HG02840 (cell line): ENCODE data around the gene CCDC197.

Experiments
- ATAC-seq: cut with Tn5 transposase; IDR thresholded peaks from one replicate; pipeline ENCODE4 v1.9.1; 2021; ENCODE audit warnings: mild to moderate bottlenecking, moderate library complexity, moderate number of reproducible peaks; ENCODE audit not compliant: unreplicated experiment, low FRiP score

Gene CCDC197

GRCh38 chr14:93997916-93998870 lies 1.1 kb downstream of the CCDC197 start:
- ATAC-seq, result no peak

- ATAC-seq, result no peak
Measured at GRCh38 chr14:93998871-93999403, 1.8 kb downstream of the CCDC197 start.

GRCh38 chr14:93999573-93999972 lies 2.5 kb downstream of the CCDC197 start:
- no peak for ATAC-seq

- ATAC-seq, result no peak
Measured at GRCh38 chr14:94000267-94000666, 3.2 kb downstream of the CCDC197 start.

GRCh38 chr14:94001016-94001415 lies 3.9 kb downstream of the CCDC197 start:
- ATAC-seq, result no peak

- ATAC-seq, result no peak
Measured at GRCh38 chr14:94001501-94002396, 4.6 kb downstream of the CCDC197 start.

- no peak for ATAC-seq
Measured at GRCh38 chr14:94003397-94003796, 6.3 kb downstream of the CCDC197 start.

- no peak for ATAC-seq
Measured at GRCh38 chr14:94004015-94004414, 6.9 kb downstream of the CCDC197 start.

- ATAC-seq, result no peak
Measured at GRCh38 chr14:94005324-94006073, 8.4 kb downstream of the CCDC197 start.

- no peak for ATAC-seq
Measured at GRCh38 chr14:94008234-94008633, 11.1 kb downstream of the CCDC197 start.

GRCh38 chr14:94009767-94010166 lies 12.7 kb downstream of the CCDC197 start:
- no peak for ATAC-seq

- no peak for ATAC-seq
Measured at GRCh38 chr14:94010625-94011024, 13.5 kb downstream of the CCDC197 start.

- no peak for ATAC-seq
Measured at GRCh38 chr14:94011795-94012194, 14.7 kb downstream of the CCDC197 start.

GRCh38 chr14:94014382-94014781 lies 17.3 kb downstream of the CCDC197 start:
- no peak for ATAC-seq

GRCh38 chr14:94015223-94015622 lies 18.1 kb downstream of the CCDC197 start:
- no peak for ATAC-seq

GRCh38 chr14:94016446-94016976 lies 19.4 kb downstream of the CCDC197 start:
- no peak for ATAC-seq

- ATAC-seq, result no peak
Measured at GRCh38 chr14:94018308-94018707, 21.2 kb downstream of the CCDC197 start.

GRCh38 chr14:94019329-94019728 lies 22.2 kb downstream of the CCDC197 start:
- ATAC-seq, result no peak

- ATAC-seq, result no peak
Measured at GRCh38 chr14:94020267-94020666, 23.2 kb downstream of the CCDC197 start.

GRCh38 chr14:94021001-94021400 lies 23.9 kb downstream of the CCDC197 start:
- ATAC-seq, result no peak
